GM23338 (cell line): ENCODE data around the gene ZMAT5.

Experiments
- CREB1 ChIP-seq: fragments of 250-450 bp; sonication (Bioruptor Pico); IDR thresholded peaks from 2 replicates; pipeline ENCODE4 v1.5.0; 2020; ENCODE audit warnings: low read depth, mild to moderate bottlenecking, moderate library complexity
- EZH2 ChIP-seq: fragments of 200-600 bp; sonication (generic); IDR thresholded peaks from one replicate; pipeline ENCODE4 v1.8.0; 2017; ENCODE audit warnings: antibody characterized with exemption, mild to moderate bottlenecking, low read depth; ENCODE audit not compliant: unreplicated experiment
- EZH2phosphoT487 ChIP-seq: fragments of 200-600 bp; sonication (generic); IDR thresholded peaks from one replicate; pipeline ENCODE4 v1.8.1; 2018; ENCODE audit warnings: antibody characterized with exemption; ENCODE audit not compliant: unreplicated experiment
- JUNB ChIP-seq: IDR thresholded peaks from one replicate; pipeline ENCODE4 v1.6.1; 2016; ENCODE audit warnings: antibody characterized with exemption; ENCODE audit not compliant: unreplicated experiment
- NANOG ChIP-seq: IDR thresholded peaks from 2 replicates; pipeline ENCODE4 v1.6.1; 2016; ENCODE audit warnings: antibody characterized with exemption, borderline replicate concordance
- POLR2AphosphoS5 ChIP-seq: IDR thresholded peaks from 2 replicates; pipeline ENCODE4 v1.6.1; 2016; ENCODE audit warnings: antibody characterized with exemption, low read depth
- STAT1 ChIP-seq: IDR thresholded peaks from one replicate; pipeline ENCODE4 v1.6.1; 2016; ENCODE audit warnings: antibody characterized with exemption; ENCODE audit not compliant: unreplicated experiment
- ZNF114 ChIP-seq: fragments of 250-450 bp; sonication (Bioruptor Pico); IDR thresholded peaks from 2 replicates; pipeline ENCODE4 v1.5.0; 2020; ENCODE audit warnings: mild to moderate bottlenecking, moderate library complexity
- ZNF331 ChIP-seq: fragments of 250-450 bp; sonication (Bioruptor Pico); IDR thresholded peaks from 2 replicates; pipeline ENCODE4 v1.5.0; 2020; ENCODE audit warnings: low read depth, mild to moderate bottlenecking, moderate library complexity
- TF ChIP-seq, protein P1 (sequence below), 2 experiments: fragments of 200-600 bp in 1 of 2; sonication (generic) in 1 of 2; conservative IDR thresholded peaks; 2 replicates each; pipeline versions ENCODE4 v1.5.1 to v1.6.1; 2016 to 2017; ENCODE audit warnings: antibody characterized with exemption in 2 of 2, low read depth in 2 of 2, mild to moderate bottlenecking in 2 of 2, moderate library complexity in 1 of 2
- TF ChIP-seq, protein P2 (sequence below): IDR thresholded peaks from one replicate; pipeline ENCODE4 v1.6.1; 2018; ENCODE audit warnings: antibody characterized with exemption; ENCODE audit not compliant: unreplicated experiment
- TF ChIP-seq, protein P3 (sequence below): IDR thresholded peaks from 2 replicates; pipeline ENCODE4 v1.6.1; 2016; ENCODE audit warnings: antibody characterized with exemption
- TF ChIP-seq, protein P4 (sequence below): fragments of 250-450 bp; sonication (Bioruptor Pico); IDR thresholded peaks from 2 replicates; pipeline ENCODE4 v1.5.0; 2020; ENCODE audit warnings: mild to moderate bottlenecking, moderate library complexity

DNA sequence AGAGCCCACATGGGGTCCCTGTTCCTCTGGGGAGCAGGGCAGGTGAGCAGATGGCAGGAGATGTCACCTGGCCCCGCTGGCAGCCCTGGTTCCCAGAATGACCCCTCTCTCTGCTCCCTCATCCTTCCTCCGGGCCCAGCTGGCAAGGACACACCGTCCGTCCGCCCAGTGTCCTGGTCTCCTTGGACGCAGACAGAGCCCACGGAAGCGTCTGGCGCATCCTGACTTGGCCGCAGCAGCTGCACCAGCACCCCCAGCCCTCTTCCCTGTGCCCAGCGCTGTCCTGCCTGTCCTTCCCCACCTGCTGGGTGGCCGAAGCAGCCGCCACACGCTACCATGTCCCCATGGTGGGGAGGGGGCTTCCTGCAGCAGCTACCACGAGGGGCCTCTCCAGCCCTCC, 56.6 kb downstream of the ZMAT5 start:
- TF ChIP-seq, protein P1, sequence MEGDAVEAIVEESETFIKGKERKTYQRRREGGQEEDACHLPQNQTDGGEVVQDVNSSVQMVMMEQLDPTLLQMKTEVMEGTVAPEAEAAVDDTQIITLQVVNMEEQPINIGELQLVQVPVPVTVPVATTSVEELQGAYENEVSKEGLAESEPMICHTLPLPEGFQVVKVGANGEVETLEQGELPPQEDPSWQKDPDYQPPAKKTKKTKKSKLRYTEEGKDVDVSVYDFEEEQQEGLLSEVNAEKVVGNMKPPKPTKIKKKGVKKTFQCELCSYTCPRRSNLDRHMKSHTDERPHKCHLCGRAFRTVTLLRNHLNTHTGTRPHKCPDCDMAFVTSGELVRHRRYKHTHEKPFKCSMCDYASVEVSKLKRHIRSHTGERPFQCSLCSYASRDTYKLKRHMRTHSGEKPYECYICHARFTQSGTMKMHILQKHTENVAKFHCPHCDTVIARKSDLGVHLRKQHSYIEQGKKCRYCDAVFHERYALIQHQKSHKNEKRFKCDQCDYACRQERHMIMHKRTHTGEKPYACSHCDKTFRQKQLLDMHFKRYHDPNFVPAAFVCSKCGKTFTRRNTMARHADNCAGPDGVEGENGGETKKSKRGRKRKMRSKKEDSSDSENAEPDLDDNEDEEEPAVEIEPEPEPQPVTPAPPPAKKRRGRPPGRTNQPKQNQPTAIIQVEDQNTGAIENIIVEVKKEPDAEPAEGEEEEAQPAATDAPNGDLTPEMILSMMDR (conservative IDR thresholded peaks at IDR 0.05; ENCODE audit: low read depth in 2 of 2), result no peak
- TF ChIP-seq EZH2 (no peak), POLR2AphosphoS5 (no peak), STAT1 (no peak), EZH2phosphoT487 (no peak), NANOG (no peak), JUNB (no peak), ZNF331 (CRISPR knock-in tag) (no peak), CREB1 (CRISPR knock-in tag) (no peak), ZNF114 (CRISPR knock-in tag) (no peak)
- TF ChIP-seq, protein P2, sequence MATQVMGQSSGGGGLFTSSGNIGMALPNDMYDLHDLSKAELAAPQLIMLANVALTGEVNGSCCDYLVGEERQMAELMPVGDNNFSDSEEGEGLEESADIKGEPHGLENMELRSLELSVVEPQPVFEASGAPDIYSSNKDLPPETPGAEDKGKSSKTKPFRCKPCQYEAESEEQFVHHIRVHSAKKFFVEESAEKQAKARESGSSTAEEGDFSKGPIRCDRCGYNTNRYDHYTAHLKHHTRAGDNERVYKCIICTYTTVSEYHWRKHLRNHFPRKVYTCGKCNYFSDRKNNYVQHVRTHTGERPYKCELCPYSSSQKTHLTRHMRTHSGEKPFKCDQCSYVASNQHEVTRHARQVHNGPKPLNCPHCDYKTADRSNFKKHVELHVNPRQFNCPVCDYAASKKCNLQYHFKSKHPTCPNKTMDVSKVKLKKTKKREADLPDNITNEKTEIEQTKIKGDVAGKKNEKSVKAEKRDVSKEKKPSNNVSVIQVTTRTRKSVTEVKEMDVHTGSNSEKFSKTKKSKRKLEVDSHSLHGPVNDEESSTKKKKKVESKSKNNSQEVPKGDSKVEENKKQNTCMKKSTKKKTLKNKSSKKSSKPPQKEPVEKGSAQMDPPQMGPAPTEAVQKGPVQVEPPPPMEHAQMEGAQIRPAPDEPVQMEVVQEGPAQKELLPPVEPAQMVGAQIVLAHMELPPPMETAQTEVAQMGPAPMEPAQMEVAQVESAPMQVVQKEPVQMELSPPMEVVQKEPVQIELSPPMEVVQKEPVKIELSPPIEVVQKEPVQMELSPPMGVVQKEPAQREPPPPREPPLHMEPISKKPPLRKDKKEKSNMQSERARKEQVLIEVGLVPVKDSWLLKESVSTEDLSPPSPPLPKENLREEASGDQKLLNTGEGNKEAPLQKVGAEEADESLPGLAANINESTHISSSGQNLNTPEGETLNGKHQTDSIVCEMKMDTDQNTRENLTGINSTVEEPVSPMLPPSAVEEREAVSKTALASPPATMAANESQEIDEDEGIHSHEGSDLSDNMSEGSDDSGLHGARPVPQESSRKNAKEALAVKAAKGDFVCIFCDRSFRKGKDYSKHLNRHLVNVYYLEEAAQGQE, result no peak
- TF ChIP-seq, protein P3, sequence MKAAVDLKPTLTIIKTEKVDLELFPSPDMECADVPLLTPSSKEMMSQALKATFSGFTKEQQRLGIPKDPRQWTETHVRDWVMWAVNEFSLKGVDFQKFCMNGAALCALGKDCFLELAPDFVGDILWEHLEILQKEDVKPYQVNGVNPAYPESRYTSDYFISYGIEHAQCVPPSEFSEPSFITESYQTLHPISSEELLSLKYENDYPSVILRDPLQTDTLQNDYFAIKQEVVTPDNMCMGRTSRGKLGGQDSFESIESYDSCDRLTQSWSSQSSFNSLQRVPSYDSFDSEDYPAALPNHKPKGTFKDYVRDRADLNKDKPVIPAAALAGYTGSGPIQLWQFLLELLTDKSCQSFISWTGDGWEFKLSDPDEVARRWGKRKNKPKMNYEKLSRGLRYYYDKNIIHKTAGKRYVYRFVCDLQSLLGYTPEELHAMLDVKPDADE, result no peak
- TF ChIP-seq, protein P4, sequence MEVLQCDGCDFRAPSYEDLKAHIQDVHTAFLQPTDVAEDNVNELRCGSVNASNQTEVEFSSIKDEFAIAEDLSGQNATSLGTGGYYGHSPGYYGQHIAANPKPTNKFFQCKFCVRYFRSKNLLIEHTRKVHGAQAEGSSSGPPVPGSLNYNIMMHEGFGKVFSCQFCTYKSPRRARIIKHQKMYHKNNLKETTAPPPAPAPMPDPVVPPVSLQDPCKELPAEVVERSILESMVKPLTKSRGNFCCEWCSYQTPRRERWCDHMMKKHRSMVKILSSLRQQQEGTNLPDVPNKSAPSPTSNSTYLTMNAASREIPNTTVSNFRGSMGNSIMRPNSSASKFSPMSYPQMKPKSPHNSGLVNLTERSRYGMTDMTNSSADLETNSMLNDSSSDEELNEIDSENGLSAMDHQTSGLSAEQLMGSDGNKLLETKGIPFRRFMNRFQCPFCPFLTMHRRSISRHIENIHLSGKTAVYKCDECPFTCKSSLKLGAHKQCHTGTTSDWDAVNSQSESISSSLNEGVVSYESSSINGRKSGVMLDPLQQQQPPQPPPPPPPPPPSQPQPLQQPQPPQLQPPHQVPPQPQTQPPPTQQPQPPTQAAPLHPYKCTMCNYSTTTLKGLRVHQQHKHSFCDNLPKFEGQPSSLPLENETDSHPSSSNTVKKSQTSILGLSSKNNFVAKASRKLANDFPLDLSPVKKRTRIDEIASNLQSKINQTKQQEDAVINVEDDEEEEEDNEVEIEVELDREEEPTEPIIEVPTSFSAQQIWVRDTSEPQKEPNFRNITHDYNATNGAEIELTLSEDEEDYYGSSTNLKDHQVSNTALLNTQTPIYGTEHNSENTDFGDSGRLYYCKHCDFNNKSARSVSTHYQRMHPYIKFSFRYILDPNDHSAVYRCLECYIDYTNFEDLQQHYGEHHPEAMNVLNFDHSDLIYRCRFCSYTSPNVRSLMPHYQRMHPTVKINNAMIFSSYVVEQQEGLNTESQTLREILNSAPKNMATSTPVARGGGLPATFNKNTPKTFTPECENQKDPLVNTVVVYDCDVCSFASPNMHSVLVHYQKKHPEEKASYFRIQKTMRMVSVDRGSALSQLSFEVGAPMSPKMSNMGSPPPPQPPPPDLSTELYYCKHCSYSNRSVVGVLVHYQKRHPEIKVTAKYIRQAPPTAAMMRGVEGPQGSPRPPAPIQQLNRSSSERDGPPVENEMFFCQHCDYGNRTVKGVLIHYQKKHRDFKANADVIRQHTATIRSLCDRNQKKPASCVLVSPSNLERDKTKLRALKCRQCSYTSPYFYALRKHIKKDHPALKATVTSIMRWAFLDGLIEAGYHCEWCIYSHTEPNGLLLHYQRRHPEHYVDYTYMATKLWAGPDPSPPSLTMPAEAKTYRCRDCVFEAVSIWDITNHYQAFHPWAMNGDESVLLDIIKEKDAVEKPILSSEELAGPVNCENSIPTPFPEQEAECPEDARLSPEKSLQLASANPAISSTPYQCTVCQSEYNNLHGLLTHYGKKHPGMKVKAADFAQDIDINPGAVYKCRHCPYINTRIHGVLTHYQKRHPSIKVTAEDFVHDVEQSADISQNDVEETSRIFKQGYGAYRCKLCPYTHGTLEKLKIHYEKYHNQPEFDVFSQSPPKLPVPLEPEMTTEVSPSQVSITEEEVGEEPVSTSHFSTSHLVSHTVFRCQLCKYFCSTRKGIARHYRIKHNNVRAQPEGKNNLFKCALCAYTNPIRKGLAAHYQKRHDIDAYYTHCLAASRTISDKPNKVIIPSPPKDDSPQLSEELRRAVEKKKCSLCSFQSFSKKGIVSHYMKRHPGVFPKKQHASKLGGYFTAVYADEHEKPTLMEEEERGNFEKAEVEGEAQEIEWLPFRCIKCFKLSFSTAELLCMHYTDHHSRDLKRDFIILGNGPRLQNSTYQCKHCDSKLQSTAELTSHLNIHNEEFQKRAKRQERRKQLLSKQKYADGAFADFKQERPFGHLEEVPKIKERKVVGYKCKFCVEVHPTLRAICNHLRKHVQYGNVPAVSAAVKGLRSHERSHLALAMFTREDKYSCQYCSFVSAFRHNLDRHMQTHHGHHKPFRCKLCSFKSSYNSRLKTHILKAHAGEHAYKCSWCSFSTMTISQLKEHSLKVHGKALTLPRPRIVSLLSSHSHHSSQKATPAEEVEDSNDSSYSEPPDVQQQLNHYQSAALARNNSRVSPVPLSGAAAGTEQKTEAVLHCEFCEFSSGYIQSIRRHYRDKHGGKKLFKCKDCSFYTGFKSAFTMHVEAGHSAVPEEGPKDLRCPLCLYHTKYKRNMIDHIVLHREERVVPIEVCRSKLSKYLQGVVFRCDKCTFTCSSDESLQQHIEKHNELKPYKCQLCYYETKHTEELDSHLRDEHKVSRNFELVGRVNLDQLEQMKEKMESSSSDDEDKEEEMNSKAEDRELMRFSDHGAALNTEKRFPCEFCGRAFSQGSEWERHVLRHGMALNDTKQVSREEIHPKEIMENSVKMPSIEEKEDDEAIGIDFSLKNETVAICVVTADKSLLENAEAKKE (CRISPR knock-in tag), result no peak
